T1000 (cell line): ENCODE results near the gene TRAF1.

Source experiments
- DNase-seq: peaks from one replicate; lab custom pipeline; 2025; ENCODE audit warnings: mixed read lengths; lab: John Stamatoyannopoulos, UW

The TRAF1 gene

GRCh38 chr9:120910643-120911042, 16.0 kb downstream of the TRAF1 start:
- no peak for DNase-seq

DNA sequence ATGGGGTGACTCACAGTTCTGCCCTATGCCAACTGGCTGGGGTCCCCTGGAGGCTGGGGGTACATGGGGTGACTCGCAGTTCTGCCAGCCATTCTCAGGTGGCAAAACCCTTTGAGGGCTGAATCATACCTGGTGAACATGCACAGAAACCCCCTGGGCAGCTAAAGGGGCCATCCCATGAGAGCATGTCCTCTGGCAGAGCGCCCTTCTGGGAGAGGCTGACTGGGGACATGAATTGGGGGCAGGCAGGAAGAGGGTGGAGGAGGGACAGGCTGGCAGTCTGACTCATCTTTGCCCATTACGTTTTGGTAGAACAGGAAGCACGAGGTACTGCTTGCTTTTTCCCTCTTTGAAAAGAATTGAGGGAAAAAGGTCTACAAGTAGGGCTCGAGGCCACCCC, 16.7 kb downstream of the TRAF1 start:
- peak; percentile 64 for DNase-seq

DNA sequence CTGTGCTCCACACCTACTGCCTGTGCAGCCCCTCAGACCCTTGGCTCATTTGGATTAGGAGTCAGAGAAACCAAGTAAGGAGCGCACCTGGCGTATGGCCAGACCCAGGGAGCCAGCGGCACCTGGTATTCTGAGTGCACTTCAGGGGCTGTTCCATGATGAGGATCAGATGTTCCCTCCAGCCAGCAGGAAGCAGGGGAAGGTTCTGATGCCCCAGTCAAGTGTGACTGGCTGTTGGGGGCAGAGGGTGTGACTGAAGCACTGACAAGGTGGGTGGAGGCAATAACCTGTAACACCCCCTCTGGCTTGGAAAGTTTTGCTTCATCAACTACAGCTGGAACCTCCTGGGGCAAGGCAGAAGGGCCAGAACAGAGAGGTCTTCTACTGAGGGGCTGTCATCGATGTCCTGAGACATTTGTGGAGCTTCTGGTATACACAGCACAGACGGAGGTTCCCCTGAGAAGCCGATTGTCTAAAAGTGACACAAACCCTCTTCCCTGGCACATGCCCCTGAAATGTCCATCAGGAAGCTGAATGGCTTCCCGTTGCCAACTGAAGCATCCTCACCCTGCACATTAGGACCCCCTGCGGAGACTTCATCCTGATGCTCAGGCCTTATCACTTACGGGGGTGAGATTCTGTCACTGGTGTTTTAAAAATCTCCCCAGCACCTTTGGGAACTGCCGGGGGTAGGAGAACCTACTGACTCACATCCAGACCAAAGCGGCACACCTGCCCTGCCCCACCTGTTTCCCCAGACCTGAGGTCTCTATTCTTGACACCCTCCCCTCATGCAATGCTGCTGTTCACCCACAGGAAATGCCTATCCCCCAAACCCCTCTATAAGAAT, 21.1 kb downstream of the TRAF1 start:
- no peak for DNase-seq

GRCh38 chr9:120904978-120905301, 21.7 kb downstream of the TRAF1 start:
- no peak for DNase-seq

DNA sequence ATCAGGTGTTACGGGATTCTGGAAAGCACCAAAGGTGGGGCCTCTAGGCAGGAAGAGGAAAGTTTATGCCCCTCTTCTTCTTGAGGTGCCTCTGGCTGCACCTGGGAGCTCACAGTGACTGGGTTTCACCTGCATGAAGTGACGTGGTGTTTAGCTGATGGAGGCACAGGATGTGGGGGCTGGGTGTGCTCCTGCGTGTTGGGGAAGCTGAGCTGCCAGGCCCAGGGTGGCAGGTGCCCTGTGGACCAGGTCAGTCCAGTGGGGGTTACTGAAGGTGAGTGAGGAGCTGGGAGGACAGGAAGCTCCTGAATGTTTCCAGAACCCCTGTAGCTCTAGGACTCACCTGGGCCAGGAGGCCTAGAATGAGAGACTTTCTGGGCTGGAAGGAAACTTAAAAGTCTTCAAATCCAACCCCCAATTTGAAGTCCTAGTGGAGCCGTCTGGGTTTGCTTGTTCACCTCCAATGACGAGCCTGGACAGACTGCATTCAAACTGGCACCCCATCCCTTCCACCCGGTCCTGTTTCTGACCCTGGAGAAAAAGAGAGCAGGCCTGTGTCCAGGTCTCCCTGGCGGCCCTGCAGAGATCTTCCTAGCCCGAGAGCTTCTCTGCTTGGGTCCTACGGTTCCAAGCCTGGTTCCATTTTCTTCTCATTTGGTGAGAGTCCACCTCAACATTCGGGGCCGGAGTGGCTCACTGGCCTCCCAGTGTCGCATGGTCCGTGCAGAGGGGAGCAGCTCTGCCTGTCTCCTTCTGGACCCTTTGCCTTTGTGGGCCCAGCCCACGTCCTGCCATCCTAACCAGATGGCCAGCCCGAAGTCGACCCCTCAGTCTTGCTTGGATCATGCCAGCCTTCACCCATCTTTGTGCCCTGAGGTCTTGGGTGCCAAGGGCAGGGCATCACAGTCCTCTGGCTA, 22.3 kb downstream of the TRAF1 start:
- DNase-seq = no peak

GRCh38 chr9:120902569-120903535, 23.7 kb downstream of the TRAF1 start:
- no peak for DNase-seq

DNA sequence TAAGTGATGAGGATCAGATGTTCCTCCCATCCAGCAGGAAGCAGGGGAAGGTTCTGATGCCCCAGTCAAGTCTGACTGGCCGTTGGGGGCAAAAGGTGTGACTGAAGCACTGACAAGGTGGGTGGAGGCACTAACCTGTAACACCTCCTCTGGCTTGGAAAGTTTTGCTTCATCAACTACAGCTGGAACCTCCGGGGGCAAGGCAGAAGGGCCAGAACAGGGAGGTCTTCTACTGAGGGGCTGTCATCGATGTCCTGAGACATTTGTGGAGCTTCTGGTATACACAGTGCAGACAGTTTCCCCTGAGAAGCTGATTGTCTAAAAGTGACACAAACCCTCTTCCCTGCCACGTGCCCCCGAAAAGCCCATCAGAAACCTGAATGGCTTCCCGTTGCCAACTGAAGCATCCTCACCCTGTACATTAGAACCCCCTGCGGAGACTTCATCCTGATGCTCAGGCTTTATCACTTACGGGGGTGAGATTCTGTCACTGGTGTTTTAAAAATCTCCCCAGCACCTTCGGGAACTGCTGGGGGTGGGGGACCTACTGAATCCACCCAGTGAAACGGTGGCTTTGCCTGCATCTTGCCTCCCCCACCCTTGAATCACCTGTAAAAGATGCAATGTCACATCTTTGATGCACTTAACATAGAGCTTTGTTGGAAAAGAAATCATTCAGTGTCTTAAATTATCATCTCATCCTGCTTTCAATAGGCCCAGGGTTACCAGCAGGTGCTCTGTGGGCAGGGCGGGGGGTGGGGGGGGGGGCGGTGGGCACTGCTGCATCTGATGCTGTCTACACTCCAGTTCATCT, 24.6 kb downstream of the TRAF1 start:
- DNase-seq = no peak

DNA sequence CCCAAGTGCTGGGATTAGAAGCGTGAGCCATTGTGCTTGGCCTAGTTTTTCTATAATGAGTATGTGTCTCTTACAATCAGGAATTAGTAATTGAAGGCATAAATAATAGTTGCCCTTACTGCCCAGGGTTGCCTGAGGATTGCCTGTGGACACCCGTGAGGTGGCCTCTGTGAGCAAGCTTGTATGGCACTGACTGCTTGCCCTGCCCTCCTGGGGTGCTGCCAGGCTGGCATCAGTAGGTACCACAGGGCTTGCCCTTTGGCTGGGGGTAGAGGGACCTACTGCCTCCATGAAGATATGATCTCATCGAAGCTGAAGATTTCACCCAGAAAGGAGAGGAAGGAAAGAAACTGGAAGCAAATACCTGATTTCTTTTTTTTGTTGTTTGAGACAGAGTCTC, 25.8 kb downstream of the TRAF1 start:
- DNase-seq = no peak

GRCh38 chr9:120899490-120900068, 27.0 kb downstream of the TRAF1 start:
- DNase-seq = no peak

DNA sequence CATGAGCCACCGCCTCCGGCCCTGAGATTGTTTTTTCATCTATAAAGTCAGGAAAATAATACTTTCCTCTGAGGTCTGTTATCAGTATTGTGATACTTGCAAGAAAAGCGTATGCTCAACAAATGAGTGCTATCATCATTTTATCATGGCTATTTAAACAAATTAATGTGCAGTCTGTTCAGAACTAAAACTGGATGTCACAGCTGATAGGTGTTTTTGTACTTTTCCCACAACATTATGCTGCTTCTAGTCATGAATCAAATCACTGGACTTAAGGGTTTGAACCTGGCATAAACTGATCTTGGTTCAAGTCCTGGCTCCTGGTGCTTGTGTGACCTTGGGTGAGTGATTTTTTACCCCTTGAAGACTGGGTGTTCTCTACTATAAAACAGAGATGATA, 28.2 kb downstream of the TRAF1 start:
- DNase-seq = no peak

- no peak for DNase-seq
Observed at GRCh38 chr9:120895951-120896350, 30.6 kb downstream of the TRAF1 start.

GRCh38 chr9:120894321-120895148, 32.1 kb downstream of the TRAF1 start:
- DNase-seq = no peak

- DNase-seq = no peak
Observed at GRCh38 chr9:120893611-120894307, 32.8 kb downstream of the TRAF1 start.

- DNase-seq = peak; percentile 23
Observed at GRCh38 chr9:120892748-120893610, 33.6 kb downstream of the TRAF1 start.

- DNase-seq = no peak
Observed at GRCh38 chr9:120891884-120892747, 34.5 kb downstream of the TRAF1 start.

GRCh38 chr9:120891245-120891883, 35.2 kb downstream of the TRAF1 start:
- DNase-seq = no peak
